Skeletal muscle cell (primary cell): ENCODE data around the gene IGSF11.
"Not testable (repeated sequence)": the region's sequence is repeated elsewhere in the genome, so short reads cannot be mapped to it uniquely, and the experiment has no call there.

Experiments used
- DNase-seq: peaks from one replicate; pipeline ENCODE4 v3.0.0-alpha.2; 2010; ENCODE audit warnings: low read depth
- H3K4me3 ChIP-seq: 2 replicates; pipeline ENCODE4 v1.5.1; 2011; ENCODE audit warnings: low read depth, mild to moderate bottlenecking, control low read depth, low read length, moderate library complexity

Gene IGSF11

DNA sequence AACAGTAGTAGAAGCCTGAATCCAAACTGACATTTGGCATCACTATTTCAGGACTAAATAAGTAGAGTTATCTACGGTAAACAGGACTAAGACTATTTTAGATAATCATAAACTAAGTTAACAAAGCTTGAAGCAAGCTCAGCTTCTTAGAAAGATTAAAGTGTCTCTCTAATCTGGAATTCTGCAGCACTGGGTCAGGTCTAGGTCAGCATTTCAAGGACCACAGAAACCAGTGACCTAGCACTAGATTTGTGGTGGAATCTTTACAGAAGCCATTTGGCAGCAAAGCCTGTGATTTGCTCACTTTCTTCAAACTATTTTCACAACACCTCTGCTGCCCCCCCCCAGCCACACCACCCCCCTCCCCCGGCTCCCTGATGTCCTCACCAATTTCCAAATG, 37.5 kb downstream of the IGSF11 start:
- no peak for DNase-seq
- no peak overlapping the region for H3K4me3 ChIP-seq

DNA sequence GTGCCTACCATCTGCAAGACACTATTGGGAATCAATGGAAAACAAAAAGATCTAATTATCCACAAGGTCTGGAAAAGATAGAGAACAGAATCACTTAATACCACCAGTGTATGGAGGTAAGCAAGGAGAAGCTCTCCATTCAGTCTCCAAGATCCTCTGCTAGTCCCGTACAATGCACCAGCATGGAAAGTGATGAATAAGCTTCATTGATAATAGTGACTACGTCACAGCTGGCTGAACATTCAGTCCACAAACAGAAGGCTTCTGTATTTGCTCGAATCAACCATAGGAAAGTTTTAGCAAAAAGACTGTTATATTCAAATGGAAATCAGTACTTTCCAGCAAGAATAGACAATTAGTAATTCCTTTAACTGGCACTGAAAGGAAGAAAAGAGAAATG, 42.9 kb downstream of the IGSF11 start:
- DNase-seq, result no peak
- H3K4me3 ChIP-seq, result no peak overlapping the region

DNA sequence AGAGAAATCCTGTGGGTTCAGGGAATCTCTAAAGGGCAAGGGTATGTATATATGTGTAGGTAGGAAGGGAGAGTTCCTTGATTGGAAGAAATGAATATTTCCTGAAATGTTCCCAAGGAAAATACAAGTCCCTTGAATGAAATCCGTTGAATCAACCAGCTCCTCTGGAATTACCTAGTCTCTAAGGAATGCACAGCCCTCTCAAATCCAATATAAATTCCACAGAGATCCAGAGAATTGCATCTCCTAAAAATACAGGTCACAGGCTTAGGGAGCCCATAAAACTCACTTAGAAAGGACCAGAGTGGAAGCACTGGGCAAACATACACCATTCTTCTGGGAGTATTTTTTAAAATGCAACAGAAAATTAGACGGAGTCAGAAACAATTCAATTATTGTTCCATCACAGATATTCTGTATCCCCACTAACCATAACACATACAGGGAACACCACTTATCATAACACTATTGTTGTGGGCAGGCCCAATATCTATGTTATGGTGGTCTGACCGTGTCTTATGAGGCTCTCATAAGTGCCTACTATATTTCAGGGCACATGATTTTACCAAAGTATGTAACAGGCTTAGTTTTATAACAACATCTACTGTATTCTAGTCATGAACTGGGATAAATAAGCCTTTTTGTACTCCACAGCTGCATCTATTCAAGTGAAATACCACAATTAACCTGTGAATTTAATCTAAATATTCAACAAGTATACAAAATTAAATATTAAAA, 43.7 kb downstream of the IGSF11 start:
- DNase-seq, result no peak
- H3K4me3 ChIP-seq, result no peak overlapping the region

DNA sequence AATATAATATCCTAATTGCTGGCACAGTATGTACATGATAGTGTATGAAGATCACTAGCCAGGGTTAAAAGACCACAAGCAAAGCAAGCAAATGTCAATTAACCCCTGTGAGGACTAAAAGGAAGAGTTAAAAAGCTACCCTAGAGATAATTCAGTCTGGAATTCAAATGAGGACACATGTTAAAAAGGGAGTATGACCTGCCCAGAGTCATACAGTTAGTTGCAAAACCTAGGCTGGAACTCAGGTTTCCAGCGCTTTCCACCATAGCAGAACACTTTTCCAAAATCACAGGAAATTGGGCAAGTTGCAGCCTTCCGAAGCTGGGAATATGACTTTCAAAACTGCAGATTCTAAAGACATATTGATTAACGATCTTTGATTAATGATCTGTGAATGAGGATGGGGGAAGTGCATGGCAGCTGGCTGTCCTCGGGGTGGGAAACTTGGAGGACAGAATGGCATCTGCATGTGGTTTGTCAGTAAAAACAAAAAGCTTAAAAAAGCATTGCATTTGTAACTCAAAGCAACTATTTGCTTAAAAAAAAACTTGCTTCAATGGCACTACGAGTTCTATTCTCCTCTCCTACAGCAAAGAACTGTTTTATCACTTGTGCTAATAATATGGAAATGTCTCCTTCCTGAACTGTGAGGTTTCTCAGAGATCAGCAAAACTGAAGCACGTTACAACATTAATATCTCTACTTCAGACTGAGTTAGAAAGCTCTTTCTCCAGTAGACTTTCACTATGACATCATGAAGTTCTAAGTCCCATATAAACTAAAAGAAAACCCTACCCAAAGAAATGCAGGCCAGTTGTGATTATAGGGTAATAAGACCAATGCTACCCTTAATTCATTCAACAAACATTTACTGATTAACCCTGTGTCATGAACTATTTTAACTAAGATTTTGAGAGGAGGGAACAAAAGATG, 46.2 kb downstream of the IGSF11 start:
- no peak for DNase-seq
- no peak overlapping the region for H3K4me3 ChIP-seq

DNA sequence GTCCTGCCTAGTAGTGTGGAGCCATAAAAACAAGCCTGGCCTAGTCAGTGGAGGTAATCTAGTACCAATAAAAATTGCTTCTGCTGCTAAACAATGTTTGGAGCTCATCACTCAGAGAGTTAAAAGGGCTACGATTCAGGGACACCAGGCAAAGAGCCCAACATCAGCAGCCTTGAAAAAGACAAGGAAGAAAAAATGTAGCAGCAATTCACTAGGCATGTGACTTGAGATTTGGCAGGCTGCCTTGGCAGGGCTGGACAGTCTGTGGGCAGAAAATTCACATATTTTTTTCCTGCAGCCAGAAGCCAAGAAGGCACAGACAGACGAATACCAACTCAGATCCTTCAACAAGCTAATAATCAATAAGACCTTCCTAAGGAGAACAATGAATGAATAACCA, 47.2 kb downstream of the IGSF11 start:
- H3K4me3 ChIP-seq, result no peak overlapping the region
- no peak for DNase-seq

DNA sequence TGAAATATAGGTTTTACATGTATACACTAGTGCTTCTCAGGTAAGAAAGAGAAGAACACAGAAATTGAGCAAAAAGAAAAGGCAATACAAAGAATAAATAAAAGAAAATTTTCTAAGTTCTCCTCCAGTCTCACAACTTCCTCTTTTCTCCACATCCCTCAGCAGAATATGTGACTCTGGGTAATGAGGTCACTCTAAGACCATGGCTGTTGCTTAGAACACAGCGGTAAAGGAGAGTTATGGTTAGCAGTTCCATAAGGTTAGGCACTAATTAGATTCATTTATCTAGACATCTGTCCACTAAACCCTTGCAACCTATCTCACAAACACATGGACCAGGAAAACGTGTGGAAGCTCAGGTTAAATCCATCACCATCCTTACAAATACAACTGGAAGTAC, 47.9 kb downstream of the IGSF11 start:
- H3K4me3 ChIP-seq, result no peak overlapping the region
- no peak for DNase-seq

DNA sequence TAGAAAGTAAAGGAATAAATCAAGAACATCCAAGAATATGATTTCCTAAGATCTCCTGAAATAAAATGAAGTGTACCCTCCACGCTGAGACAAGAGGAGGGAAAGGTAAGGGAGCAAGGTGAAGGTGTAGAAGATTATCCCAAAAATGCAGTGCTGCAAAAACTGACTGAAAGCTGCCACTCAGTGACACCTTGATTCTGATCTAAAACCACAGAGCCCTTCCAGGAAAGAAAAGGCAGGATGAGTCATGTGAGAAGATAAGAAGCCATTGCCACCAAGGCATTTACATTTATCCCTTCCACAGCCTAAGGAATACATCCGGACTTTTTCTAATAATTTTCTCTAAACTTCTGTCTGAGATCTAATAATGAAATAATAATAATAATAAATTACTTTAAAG, 49.9 kb downstream of the IGSF11 start:
- no peak overlapping the region for H3K4me3 ChIP-seq
- no peak for DNase-seq

DNA sequence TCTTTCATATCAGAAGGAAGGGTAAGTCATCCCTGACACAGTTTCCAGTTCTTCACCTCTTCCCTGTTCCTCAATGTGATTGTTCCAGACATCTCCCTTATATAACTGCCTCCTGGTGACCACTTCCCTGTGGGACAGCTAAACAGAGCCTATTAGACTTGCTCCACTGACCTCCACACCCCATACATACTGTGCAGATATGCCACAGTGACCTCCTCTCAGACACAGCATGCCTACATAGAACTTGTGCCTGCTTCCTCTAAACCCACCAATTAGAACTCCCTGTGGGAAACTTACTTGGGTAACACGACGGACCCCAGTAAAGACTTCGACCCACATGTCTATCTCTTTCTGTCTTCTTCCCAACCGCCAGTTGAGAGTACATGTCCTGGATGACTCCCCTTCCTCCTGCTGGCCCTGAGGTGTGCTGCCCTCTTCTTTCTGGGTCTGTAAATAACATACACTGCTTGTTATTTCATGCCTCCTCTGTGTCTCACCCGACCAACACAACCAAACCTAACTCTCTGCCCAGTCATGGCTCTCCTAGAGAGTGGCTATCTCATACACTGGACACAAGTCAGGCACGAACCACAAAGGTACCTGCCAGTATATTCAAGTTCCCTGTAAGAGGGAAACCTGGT, 53.0 kb downstream of the IGSF11 start:
- no peak for DNase-seq
- H3K4me3 ChIP-seq, result no peak overlapping the region

DNA sequence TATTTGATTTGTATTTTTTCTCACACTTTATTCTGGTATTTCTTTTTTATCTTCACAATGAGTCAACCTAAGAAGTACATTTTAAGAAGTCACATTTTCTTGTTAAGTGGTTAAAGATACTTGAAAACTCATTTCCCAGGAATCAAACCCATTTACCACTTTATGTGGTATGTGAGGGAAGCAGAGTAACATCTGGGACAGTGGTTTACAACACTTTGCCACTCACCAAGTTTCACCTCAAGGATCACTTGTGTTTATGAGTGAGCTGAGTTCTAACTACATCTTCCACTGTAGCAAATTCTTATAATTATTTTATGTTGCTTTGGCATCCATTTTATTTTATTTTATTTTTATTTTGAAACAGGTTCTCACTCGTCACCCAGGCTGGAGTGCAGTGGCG, 53.8 kb downstream of the IGSF11 start:
- no peak overlapping the region for H3K4me3 ChIP-seq
- DNase-seq, result no peak

DNA sequence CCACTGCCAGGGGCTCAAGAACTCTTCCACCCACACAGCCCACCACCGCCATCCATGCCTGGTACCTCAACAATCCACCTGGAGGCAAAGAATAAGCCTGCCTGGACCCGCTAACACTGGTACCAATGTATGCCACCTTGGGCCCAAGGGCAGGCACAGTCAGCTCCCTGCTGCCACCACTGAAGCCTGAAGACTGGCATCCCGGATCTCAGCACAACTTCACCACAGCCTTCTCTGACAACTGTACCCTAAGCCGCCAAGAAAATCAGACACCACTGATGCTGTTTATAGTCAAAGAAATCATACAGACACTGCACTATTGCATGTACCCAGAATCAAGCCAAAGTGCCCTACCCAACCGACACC, 56.3 kb downstream of the IGSF11 start:
- H3K4me3 ChIP-seq, result no peak overlapping the region
- DNase-seq, result no peak

DNA sequence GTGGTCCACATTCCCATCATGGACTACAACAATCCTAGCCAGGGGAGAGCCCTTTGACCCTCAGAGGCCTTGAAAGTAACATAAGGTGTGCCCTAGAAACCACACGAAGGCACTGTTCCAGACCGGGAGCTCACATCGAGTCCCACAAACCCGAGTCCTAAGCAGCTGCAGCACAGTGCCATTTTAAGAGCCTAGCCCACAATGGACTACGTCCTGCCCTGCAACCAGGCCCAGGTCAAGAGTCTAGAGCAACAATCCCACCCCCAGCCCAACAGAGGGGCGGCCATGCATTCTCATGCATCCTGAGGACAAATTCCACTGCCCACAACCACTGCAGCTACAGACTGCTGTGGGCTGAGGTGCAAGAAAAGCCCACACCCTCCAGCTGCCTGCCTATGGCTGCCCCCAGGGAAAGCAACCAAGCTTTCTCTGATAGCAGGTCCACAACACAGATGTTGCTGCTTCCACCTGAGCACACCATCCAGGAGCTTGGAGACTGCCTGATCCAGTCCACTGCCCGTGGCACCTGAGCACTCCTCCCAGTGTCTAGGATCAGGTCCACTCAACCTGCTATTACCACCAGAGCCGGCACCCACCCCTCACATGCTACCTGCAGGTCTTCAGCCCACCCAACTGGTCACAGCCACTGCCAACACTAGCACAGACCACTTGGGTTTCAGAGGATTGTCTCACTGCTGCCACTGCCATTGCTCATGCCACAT, 56.8 kb downstream of the IGSF11 start:
- no peak overlapping the region for H3K4me3 ChIP-seq
- DNase-seq, result no peak

DNA sequence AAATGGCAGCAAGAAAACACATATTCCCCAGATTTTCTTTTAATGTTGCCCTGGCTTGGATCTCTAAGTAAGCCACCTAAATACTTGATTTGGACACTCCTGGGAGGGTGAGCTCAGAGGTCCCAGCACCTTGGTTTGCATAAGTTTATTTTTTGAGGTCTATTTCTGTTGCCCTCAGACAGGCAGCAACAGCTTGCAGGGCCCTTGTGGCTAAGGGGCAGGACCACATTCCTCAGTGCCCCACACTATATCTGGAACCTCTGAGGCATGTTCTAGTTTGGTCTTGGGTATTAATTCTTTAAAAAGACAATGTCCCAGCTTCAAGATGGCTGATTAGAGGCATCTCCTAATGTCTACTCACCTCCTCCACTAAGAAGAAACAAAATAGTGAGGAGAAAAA, 57.5 kb downstream of the IGSF11 start:
- DNase-seq, result no peak
- H3K4me3 ChIP-seq, result no peak overlapping the region

DNA sequence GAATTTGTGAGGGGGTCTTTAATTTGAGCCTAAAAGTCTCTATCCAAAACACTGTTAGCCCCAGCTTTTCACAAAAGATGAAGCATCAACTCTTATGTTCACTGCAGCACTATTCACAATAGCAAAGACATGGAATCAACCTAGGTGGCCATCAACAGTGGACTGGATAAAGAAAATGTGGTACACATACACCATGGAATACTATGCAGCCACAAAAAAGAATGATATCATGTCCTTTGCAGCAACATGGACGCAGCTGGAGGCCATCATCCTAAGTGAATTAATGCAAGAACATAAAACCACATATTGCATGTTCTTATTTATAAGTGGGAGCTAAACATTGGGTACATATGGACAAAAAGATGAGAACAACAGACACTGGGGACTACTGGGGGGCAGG, 59.2 kb downstream of the IGSF11 start:
- not testable (repeated sequence) for DNase-seq, H3K4me3 ChIP-seq

DNA sequence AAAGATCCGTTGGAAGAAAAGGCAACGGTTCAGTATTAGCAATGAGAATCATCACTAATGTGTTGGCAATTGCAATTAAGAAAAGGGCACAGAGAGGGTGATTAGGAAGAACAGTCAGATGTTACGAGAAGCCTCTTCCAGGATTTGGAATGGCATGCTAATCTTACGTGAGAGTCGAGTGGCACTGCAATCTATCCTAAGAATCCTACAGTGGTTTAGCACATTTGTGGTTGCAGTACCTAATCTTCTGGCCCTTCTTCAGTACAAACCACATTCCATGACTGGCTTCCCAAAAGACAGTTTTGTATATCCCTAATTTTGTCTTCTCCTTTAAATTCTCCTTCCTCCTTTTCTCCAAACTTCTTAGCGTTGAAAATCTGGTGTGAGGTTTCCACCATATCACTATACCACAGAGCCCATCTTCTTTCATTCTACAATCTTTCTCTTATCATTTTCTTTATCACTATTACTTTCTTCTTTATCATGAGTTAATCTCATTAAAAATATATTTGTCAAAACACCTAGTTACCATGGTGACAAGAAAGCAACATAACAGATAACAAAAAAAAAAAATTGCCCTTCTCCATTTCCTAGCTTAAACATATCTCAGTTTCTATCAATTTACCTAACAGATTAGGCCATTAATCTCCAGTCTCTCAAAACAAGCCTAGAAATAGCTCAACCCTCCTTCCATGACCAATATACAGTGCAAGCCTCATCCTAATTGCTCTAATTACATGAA, 60.1 kb downstream of the IGSF11 start:
- no peak for DNase-seq
- H3K4me3 ChIP-seq, result no peak overlapping the region

DNA sequence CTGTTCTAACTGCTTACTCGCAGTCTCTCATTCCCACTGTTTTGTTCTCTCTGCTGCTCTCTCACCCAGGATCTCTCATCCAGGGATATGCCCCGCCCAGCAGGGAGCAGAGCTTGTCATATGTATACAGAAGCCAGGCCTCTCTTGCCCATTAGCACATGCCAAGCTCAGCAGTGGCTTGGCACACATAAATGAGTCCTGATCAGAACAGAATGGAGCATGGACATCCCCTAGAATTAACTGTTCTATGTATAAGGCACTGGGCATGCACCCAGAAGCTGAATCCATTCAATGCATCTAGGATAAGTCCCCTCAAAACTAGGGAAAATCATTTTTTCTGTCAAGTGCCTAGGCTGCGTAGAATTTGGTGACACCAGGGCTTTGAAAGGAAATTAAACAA, 61.6 kb downstream of the IGSF11 start:
- H3K4me3 ChIP-seq, result no peak overlapping the region
- DNase-seq, result no peak

DNA sequence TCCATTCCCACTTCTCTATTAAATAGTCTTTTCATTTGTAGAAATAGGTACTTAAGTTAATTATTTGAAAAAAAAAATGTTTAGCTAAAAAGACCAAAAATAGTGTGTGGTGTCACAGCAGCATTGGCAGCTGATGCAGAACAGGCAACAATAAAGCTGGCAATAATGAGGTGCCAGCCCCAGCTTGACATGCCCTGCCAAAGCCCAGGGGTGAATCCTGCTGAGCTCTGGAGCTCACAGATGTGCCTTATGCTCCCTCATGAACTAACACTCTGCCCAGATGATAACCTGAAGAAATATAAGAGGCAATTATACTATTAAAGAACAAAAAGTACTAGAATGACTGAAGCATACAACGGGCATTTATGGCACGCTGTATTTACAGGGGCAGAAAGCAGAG, 63.8 kb downstream of the IGSF11 start:
- DNase-seq, result no peak
- no peak overlapping the region for H3K4me3 ChIP-seq

DNA sequence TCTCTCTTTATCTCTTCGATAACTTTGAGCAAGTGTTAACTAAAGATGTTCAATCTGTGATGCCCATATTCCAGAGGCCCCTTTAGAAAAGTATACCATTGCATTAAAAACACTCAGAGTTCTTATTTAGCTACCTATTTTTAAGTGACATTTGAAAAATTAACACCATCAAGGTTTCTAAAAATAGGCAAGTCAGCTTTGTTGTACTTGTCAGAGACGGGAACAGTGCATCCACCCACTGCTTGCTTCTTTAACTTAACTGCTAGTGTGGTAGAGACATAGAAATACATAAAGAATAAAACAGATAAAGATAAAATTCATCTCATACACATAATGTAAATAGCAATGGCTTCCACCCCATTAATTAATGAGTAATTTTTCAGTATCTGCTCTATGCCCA, 66.0 kb downstream of the IGSF11 start:
- no peak overlapping the region for H3K4me3 ChIP-seq
- no peak for DNase-seq

DNA sequence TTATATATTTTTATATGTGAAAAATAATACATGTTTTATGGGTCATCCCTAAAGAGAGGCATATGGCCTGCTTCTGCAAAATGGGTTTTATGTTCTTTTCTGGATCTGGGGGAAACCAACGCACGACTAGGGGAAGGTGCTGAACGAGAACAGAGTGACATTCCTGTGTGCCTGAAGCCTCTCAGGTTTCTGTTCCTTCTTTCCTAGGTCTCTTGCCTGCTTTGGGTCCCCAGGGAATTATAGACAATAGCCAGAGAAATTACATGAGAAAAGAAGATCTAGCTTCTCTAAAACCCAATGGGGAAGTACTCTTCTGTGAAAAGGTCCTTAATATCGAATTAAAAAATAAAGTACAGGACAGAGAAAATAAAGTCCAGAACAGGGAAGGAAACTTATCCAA, 66.5 kb downstream of the IGSF11 start:
- DNase-seq, result no peak
- no peak overlapping the region for H3K4me3 ChIP-seq

DNA sequence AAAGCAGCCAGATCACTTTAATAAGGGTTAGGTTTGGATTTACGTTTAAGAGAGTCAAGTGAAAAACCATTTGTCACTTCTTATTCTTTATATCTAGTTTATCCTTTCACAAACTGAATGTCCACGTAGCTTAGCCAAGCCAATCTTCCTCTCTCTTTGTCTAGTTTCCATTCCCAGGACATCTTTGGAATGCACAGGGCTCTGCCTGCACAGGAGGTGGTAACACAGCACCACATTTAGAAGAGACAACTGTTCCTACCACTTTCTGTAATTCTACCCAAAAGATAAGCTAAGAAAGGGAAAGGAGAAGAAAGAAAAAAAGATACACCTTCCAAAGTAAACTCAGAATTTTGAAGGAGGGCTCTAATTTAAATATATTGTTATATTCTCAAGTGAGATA, 67.9 kb downstream of the IGSF11 start:
- no peak overlapping the region for H3K4me3 ChIP-seq
- DNase-seq, result no peak
